Non-pigmented ciliary epithelial cell (primary cell): ENCODE measurements around the gene MRPL12.
"Not testable (repeated sequence)": the region's sequence is repeated elsewhere in the genome, so short reads cannot be mapped to it uniquely, and the experiment has no call there.

Experiments used
- DNase-seq: peaks from one replicate; pipeline ENCODE4 v3.0.0-alpha.2; 2010; ENCODE audit warnings: low read depth

Gene MRPL12

GRCh38 chr17:81716674-81716996, 13.5 kb downstream of the MRPL12 start:
- DNase-seq: no peak

GRCh38 chr17:81717049-81717765, 14.0 kb downstream of the MRPL12 start:
- DNase-seq: no peak

- no peak for DNase-seq
Observed at GRCh38 chr17:81717766-81718089, 14.6 kb downstream of the MRPL12 start.

- no peak for DNase-seq
Observed at GRCh38 chr17:81719410-81720266, 16.5 kb downstream of the MRPL12 start.

GRCh38 chr17:81720267-81721071, 17.3 kb downstream of the MRPL12 start:
- no peak for DNase-seq

GRCh38 chr17:81722184-81723120, 19.3 kb downstream of the MRPL12 start:
- no peak for DNase-seq

GRCh38 chr17:81723651-81724209, 20.6 kb downstream of the MRPL12 start:
- DNase-seq: no peak

- no peak for DNase-seq
Observed at GRCh38 chr17:81725439-81725838, 22.3 kb downstream of the MRPL12 start.

- no peak for DNase-seq
Observed at GRCh38 chr17:81726004-81726403, 22.8 kb downstream of the MRPL12 start.

- no peak for DNase-seq
Observed at GRCh38 chr17:81727324-81728031, 24.3 kb downstream of the MRPL12 start.

GRCh38 chr17:81733507-81734404, 30.6 kb downstream of the MRPL12 start:
- DNase-seq: no peak

- no peak for DNase-seq
Observed at GRCh38 chr17:81734405-81735263, 31.5 kb downstream of the MRPL12 start.

- DNase-seq: no peak
Observed at GRCh38 chr17:81735264-81736102, 32.3 kb downstream of the MRPL12 start.

- no peak for DNase-seq
Observed at GRCh38 chr17:81737947-81738800, 35.0 kb downstream of the MRPL12 start.

- DNase-seq: no peak
Observed at GRCh38 chr17:81738801-81739393, 35.7 kb downstream of the MRPL12 start.

GRCh38 chr17:81739593-81739992, 36.4 kb downstream of the MRPL12 start:
- DNase-seq: not testable (repeated sequence)
